Measurements from ENCODE around the gene TRIM2.

Gene TRIM2

GRCh38 chr4:153369021-153369420 is 164.8 kb downstream of the TRIM2 start:
- H3K4me3 ChIP-seq (replicated peaks; ENCODE audit: low read depth, low read length): no peak overlapping the region
- no peak for TF ChIP-seq CTCF (IDR thresholded peaks at IDR 0.05; ENCODE audit: low read length, missing control alignments)
- no peak for DNase-seq (ENCODE audit: low read depth)

DNA sequence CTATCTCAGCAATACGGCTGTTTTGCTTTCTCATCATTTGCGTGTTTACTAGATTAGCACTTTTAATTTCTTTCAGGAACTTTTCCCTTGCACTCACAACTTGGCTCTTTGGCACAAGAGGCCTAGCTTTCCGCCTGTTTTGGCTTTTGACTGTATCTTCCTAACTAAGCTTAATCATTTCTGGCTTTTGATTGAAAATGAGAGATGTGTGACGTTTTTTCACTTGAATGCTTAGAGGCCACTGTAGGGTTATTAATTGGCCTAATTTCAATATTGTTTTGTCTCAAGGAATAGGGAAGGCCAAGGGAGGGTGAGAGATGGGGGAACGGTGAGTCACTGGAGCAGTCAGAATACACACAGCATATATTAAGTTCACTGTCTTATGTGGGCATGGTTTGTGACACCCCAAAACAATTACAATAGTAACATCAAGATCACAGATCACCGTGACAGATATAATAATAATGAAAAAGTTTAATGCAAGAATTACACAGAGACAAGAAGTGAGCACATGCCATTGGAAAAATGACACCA is 167.5 kb downstream of the TRIM2 start:
- no peak for TF ChIP-seq CTCF (IDR thresholded peaks at IDR 0.05; ENCODE audit: low read length, missing control alignments)
- DNase-seq (ENCODE audit: low read depth): no peak
- H3K4me3 ChIP-seq (replicated peaks; ENCODE audit: low read depth, low read length): no peak overlapping the region

DNA sequence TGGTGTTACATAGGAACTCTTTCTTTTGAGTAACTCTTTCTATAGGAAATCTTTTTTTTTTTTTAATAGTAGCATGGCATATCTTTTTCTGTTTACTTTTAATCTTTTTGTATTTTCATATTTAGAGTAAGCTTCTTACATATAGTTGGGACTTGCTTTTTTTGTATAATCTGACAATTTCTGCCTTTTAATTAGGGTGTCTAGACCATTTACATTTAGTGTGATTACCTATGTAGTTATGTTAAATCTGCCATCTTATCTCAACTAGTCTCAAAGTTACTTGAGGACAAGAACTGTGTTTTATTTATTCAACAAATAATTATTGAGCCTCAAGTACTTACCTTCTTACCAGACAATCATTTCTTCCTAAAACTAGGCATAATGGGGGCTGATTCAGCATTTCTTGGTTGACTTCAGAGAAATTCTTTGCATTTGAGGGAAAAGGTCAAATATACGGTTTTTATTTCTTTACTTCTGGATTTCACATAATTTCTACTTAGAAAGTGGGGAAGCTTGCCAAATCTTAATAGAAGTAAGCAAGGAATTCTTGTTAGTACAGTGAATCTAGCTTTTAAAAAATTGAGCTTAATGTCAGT is 168.8 kb downstream of the TRIM2 start:
- DNase-seq (ENCODE audit: low read depth): no peak
- no peak overlapping the region for H3K4me3 ChIP-seq (replicated peaks; ENCODE audit: low read depth, low read length)
- TF ChIP-seq CTCF (IDR thresholded peaks at IDR 0.05; ENCODE audit: low read length, missing control alignments): no peak

DNA sequence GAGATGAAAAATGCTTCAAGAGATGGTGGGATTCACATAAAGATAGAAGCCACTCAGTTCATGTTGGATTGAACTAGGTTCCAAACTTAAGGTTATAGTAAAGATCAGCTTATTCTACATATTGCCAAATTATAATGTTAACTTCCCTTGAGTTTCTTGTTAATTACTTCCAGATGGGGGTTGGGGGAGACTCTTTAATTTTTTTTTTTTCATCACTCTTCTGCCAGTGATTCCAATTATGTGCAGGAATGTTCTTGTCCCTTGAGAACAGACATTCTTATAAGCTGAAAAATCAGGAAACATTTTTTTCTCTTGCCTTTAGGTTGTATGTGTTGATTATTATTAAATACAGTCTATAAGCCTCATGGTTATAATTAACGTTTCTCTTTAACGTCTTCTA is 170.2 kb downstream of the TRIM2 start:
- H3K4me3 ChIP-seq (replicated peaks; ENCODE audit: low read depth, low read length): no peak overlapping the region
- no peak for DNase-seq (ENCODE audit: low read depth)
- TF ChIP-seq CTCF (IDR thresholded peaks at IDR 0.05; ENCODE audit: low read length, missing control alignments): no peak

GRCh38 chr4:153375303-153375702 is 171.1 kb downstream of the TRIM2 start:
- H3K4me3 ChIP-seq (replicated peaks; ENCODE audit: low read depth, low read length): no peak overlapping the region
- no peak for TF ChIP-seq CTCF (IDR thresholded peaks at IDR 0.05; ENCODE audit: low read length, missing control alignments)
- no peak for DNase-seq (ENCODE audit: low read depth)

GRCh38 chr4:153383131-153383530 is 178.9 kb downstream of the TRIM2 start:
- no peak for TF ChIP-seq CTCF (IDR thresholded peaks at IDR 0.05; ENCODE audit: low read length, missing control alignments)
- H3K4me3 ChIP-seq (replicated peaks; ENCODE audit: low read depth, low read length): no peak overlapping the region
- peak; percentile 6 for DNase-seq (ENCODE audit: low read depth)

DNA sequence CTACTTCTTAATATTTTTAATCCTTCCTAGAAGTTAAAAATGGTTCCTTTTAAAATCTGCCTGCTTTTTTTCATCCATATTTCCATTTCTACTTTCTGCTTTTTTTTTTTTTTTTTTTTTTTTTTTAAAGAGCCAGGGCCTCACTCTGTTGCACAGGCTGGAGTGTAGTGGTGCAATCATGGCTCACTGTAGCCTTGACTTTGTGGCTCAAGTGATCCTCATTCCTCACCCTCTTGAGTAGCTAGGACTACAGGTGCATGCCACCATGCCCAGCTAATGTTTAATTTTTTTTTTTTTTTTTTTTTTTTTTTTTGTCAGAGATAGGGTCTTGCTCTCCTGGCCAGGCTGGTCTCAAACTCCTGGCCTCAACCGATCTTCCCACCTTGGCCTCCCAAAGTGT is 179.9 kb downstream of the TRIM2 start:
- H3K4me3 ChIP-seq (replicated peaks; ENCODE audit: low read depth, low read length): no peak overlapping the region
- TF ChIP-seq CTCF (IDR thresholded peaks at IDR 0.05; ENCODE audit: low read length, missing control alignments): no peak
- no peak for DNase-seq (ENCODE audit: low read depth)
